HL-60 (cell line): Measurements from ENCODE around the gene ADAM23.

Source experiments
- CTCF ChIP-seq: IDR thresholded peaks from one replicate; pipeline ENCODE4 v1.5.1; 2011; ENCODE audit warnings: low read length, control low read depth, inconsistent platforms; ENCODE audit not compliant: insufficient read depth
- GABPA ChIP-seq: IDR thresholded peaks from 2 replicates; pipeline ENCODE4 v1.6.1; 2012; ENCODE audit warnings: low read depth
- POLR2AphosphoS5 ChIP-seq: IDR thresholded peaks from 2 replicates; pipeline ENCODE4 v1.6.1; 2012; ENCODE audit warnings: low read depth
- SPI1 ChIP-seq: IDR thresholded peaks from 2 replicates; pipeline ENCODE4 v1.6.1; 2012; ENCODE audit warnings: low read depth, mild to moderate bottlenecking, borderline replicate concordance
- TF ChIP-seq, protein P1 (sequence below): IDR thresholded peaks from 2 replicates; pipeline ENCODE4 v1.6.1; 2012; ENCODE audit warnings: low read depth; ENCODE audit not compliant: insufficient replicate concordance

DNA sequence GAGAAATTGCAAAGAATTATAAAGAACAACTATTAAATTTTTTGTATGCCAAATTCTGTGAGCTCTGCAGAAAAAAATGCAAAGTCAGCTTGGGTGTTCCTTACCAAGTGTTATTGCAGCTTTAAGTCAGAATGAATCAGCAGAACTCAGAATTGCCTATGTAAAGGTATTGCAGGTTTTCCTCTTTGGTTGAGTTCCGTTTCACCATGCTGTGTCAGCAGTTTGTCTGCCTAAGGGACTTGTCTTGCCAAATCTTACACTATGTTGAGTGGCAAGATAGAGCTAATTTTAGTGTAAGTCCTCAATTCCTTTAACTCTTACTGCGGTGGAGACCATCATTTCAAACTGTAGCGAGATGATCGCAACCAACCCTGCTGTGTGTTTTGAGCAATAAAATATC lies 38.8 kb downstream of the ADAM23 start:
- TF ChIP-seq CTCF (no peak), POLR2AphosphoS5 (no peak), GABPA (no peak), SPI1 (no peak)
- TF ChIP-seq, protein P1, sequence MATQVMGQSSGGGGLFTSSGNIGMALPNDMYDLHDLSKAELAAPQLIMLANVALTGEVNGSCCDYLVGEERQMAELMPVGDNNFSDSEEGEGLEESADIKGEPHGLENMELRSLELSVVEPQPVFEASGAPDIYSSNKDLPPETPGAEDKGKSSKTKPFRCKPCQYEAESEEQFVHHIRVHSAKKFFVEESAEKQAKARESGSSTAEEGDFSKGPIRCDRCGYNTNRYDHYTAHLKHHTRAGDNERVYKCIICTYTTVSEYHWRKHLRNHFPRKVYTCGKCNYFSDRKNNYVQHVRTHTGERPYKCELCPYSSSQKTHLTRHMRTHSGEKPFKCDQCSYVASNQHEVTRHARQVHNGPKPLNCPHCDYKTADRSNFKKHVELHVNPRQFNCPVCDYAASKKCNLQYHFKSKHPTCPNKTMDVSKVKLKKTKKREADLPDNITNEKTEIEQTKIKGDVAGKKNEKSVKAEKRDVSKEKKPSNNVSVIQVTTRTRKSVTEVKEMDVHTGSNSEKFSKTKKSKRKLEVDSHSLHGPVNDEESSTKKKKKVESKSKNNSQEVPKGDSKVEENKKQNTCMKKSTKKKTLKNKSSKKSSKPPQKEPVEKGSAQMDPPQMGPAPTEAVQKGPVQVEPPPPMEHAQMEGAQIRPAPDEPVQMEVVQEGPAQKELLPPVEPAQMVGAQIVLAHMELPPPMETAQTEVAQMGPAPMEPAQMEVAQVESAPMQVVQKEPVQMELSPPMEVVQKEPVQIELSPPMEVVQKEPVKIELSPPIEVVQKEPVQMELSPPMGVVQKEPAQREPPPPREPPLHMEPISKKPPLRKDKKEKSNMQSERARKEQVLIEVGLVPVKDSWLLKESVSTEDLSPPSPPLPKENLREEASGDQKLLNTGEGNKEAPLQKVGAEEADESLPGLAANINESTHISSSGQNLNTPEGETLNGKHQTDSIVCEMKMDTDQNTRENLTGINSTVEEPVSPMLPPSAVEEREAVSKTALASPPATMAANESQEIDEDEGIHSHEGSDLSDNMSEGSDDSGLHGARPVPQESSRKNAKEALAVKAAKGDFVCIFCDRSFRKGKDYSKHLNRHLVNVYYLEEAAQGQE, result no peak
